Stimulated activated naive B cell treated with anti-CD40 and anti-IgM and Interleukin-4, amounts not matched to agents 10 μg/mL and 1 μg/mL and 100 μg/mL, for 72 hours (primary cell): ENCODE data around the gene JAG2.

ENCODE experiments used
- ATAC-seq, 2 donors: fragments of 150-1000 bp; cut with Tn5 transposase; replicated peaks; 2 replicates each; pipeline ENCODE4 v1.10.0; 2021; ENCODE audit warnings: moderate library complexity in 1 of 2
- DNase-seq: peaks from one replicate; pipeline ENCODE4 v3.0.0; 2021
- H3K27ac Mint-ChIP-seq: one replicate; pipeline ENCODE4 v1.8.0; 2022; ENCODE audit warnings: mild to moderate bottlenecking, mixed read lengths
- H3K27me3 Mint-ChIP-seq, 2 donors: one replicate each; pipeline ENCODE4 v1.8.0; 2022; ENCODE audit warnings: mixed read lengths in 2 of 2
- H3K36me3 Mint-ChIP-seq, 2 donors: one replicate each; pipeline ENCODE4 v1.8.0; 2022; ENCODE audit warnings: mixed read lengths in 2 of 2, mild to moderate bottlenecking in 1 of 2
- H3K4me1 Mint-ChIP-seq, 2 donors: one replicate each; pipeline ENCODE4 v1.8.0; 2022; ENCODE audit warnings: mixed read lengths in 2 of 2, mild to moderate bottlenecking in 1 of 2
- H3K4me3 Mint-ChIP-seq, 2 donors: one replicate each; pipeline ENCODE4 v1.8.0; 2022; ENCODE audit warnings: mild to moderate bottlenecking in 2 of 2, mixed read lengths in 2 of 2, moderate library complexity in 1 of 2
- H3K9me3 Mint-ChIP-seq, 2 donors: one replicate each; pipeline ENCODE4 v1.8.0; 2022; ENCODE audit warnings: mixed read lengths in 2 of 2, mild to moderate bottlenecking in 1 of 2

JAG2 gene

DNA sequence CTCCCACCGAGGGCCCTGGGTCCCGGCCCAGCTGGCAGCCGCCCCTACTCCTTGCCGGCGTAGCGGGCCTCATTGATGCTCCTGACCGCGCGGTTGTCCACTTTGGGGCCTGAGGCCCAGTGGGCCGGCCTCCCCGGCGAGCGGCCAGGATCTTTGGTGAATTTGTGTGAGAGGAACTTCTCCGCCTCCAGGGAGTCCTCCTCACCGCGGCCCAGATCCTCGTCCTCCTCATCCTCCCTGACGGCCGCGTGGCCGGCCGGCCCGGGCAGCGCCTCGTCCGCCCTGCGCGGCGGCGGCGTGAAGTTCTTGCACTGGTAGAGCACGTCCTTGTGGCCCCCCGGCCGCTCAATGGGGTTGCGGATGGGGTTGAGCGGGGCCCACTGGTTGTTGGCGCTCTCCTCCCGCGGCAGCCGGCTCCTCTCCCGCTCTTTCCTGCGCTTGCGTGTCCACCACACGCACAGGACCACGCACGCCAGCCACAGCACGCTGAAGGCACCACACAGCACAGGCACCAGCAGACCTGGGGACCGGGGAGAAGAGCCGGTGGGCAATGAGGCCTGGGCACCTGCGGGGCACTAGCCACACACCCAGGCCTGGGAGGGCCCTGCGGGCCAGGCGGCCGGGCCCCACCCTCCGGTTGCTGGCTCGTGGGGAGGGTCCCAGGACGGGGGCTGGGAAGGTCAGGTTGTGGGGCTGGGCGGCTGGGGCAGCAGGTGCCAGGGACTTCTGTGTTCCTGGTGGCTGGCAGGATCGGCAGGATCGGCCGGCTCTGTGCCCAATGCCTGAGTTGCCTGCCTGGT lies 25.7 kb downstream of the JAG2 start:
- Mint-ChIP-seq H3K27ac (no peak overlapping the region), H3K27me3 (no peaks in the 10 kb centered on the region), H3K4me1 (no peaks in the 10 kb centered on the region), H3K9me3 (peaks cover 4 to 13% of the 10 kb centered on the region in 2 donors), H3K4me3 (no peak overlapping the region), H3K36me3 (peaks cover 2 to 4% of the 10 kb centered on the region in 2 donors)
- DNase-seq (no peak), ATAC-seq (no peak)

- peaks cover 0 to 5% of the 10 kb centered on the region in 2 donors for H3K27me3 Mint-ChIP-seq
Observed at GRCh38 chr14:105141486-105142281, 26.9 kb downstream of the JAG2 start.

GRCh38 chr14:105141026-105141425 lies 27.6 kb downstream of the JAG2 start:
- H3K27ac Mint-ChIP-seq, result no peak overlapping the region
- no peaks in the 10 kb centered on the region for H3K4me1 Mint-ChIP-seq
- no peak overlapping the region for H3K4me3 Mint-ChIP-seq
- ATAC-seq, result no peak
- peaks cover 2 to 4% of the 10 kb centered on the region in 2 donors for H3K36me3 Mint-ChIP-seq
- peaks cover 4 to 13% of the 10 kb centered on the region in 2 donors for H3K9me3 Mint-ChIP-seq
- peaks cover 0 to 9% of the 10 kb centered on the region in 2 donors for H3K27me3 Mint-ChIP-seq
- no peak for DNase-seq

More at GRCh38 chr14:105141486-105142281, 26.9 kb downstream of the JAG2 start:
- Mint-ChIP-seq H3K4me3 (no peak overlapping the region), H3K36me3 (peaks cover 2 to 4% of the 10 kb centered on the region in 2 donors), H3K4me1 (no peaks in the 10 kb centered on the region), H3K27ac (no peak overlapping the region), H3K9me3 (peaks cover 4 to 13% of the 10 kb centered on the region in 2 donors)
- ATAC-seq (no peak), DNase-seq (no peak)

- Mint-ChIP-seq H3K36me3 (peaks cover 2 to 4% of the 10 kb centered on the region in 2 donors), H3K9me3 (peaks cover 4 to 13% of the 10 kb centered on the region in 2 donors), H3K27me3 (peaks cover 0 to 9% of the 10 kb centered on the region in 2 donors), H3K27ac (no peak overlapping the region), H3K4me3 (no peak overlapping the region), H3K4me1 (no peaks in the 10 kb centered on the region)
- no peak for ATAC-seq
- DNase-seq, result no peak
Observed at GRCh38 chr14:105140581-105140980, 28.0 kb downstream of the JAG2 start.

DNA sequence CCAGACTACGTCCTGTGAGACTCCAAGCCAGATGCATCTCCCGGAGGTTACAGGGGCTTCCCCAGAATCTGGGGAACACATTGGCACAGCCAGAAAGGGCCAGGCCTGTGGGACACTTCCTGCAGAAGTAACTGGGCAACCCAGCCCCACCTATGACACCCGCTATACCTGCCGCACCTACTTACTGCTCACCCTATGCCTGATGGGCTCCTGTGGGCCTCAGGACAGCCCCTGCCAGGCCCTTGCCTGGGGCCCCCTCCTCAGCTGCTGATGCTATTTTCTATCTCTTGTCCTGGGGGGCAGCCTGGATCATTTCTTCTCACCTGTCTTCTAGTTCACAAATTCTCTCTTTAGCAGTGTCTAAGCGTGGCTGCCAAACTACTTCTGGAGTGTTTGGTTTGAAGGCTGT lies 28.7 kb downstream of the JAG2 start:
- Mint-ChIP-seq H3K27ac (no peak overlapping the region), H3K27me3 (peaks cover 2 to 12% of the 10 kb centered on the region in 2 donors), H3K9me3 (peaks cover 4 to 13% of the 10 kb centered on the region in 2 donors), H3K4me3 (no peak overlapping the region), H3K4me1 (no peaks in the 10 kb centered on the region), H3K36me3 (peaks cover 2 to 4% of the 10 kb centered on the region in 2 donors)
- ATAC-seq, result no peak
- no peak for DNase-seq

DNA sequence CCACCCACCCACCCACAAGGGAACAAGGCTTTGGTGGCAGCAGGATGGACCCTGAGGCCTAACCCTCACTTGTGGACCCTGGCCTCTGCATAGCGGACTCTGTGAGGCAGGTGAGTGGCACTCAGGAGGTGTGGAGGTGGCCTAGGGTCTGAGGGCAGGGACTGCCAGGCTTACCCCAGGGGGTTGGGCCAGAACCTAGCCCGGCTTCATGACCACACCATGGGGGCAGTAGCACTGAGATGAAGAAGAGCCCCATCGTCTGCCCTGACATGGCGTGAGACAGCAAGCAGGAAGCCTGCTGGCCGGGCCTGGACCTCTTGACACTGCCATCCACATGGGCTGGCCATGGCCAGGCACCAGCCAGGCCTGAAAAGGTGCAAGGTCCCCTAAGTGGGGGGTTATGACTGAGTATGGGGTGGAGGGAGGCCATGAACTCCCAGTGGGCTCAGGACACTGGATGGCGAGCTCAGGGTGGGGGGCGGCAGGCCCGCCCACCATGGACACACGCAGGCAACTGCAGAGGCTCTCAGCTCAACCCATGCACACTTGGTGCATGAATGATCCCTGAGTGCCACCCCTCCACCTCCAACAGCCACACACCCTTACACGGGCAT lies 29.3 kb downstream of the JAG2 start:
- no peaks in the 10 kb centered on the region for H3K4me1 Mint-ChIP-seq
- H3K27ac Mint-ChIP-seq, result no peak overlapping the region
- H3K9me3 Mint-ChIP-seq, result peaks cover 4 to 15% of the 10 kb centered on the region in 2 donors
- peaks cover 2 to 4% of the 10 kb centered on the region in 2 donors for H3K36me3 Mint-ChIP-seq
- H3K4me3 Mint-ChIP-seq, result no peak overlapping the region
- peaks cover 7 to 17% of the 10 kb centered on the region in 2 donors for H3K27me3 Mint-ChIP-seq
- no peak for ATAC-seq
- DNase-seq, result no peak

DNA sequence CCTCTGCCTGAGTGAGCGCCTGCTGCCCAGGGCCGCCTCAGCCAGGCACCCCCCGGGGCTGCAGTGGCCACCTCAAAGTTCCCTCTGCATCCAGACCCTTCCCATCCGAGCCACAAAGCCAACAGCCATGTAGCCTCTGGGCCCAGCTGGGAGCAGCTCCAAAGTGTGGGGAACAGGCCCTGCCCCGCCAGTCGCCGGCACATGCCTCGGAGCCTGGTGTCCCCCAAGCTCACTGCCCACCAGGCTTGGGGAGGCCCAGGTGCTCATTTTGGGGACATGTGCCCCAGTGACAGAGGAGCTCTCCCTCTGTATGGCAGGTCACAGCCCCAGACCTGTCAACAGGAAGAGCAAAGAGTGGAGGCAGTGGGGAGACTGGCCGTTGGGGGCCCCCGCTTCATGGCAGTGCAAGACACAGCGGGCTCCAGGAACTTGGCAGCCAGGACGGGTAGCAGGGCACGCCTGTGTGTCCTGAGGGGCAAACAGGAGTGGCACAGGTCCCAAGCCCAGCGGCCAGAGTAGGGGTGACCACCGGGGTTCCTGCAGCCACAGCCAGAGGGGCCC lies 29.9 kb downstream of the JAG2 start:
- Mint-ChIP-seq H3K4me3 (no peak overlapping the region), H3K9me3 (peaks cover 4 to 15% of the 10 kb centered on the region in 2 donors), H3K27me3 (peaks cover 7 to 20% of the 10 kb centered on the region in 2 donors), H3K27ac (no peak overlapping the region), H3K36me3 (peaks cover 2 to 4% of the 10 kb centered on the region in 2 donors), H3K4me1 (no peaks in the 10 kb centered on the region)
- no peak for ATAC-seq
- no peak for DNase-seq

DNA sequence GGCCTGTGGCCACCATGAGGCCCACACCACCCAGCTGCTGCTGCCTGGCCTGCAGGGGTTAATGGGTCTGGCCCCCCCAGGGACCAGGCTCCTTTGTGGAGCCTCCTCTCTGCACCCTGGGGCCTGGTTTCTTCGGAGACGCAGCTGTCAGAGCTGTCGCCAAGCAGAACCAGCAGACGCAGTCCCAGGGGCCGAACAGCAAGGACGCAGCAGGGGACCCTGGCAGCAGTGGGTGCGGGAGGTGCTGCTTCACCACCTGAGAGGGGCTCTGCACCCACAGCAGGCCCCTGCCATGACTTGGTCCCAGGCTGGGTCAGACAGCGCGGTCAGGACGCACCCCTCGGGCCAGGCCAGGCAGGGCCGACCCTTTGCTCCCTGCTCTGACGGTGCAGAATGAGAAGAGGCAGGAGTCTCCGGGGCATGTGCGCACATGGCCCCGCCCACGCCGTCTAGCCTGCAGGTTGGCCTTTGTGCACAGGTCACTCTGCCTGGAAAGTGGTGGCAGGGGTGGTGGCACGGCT lies 30.5 kb downstream of the JAG2 start:
- H3K27ac Mint-ChIP-seq, result no peak overlapping the region
- ATAC-seq (no peak), DNase-seq (no peak)
- peaks cover 9 to 17% of the 10 kb centered on the region in 2 donors for H3K9me3 Mint-ChIP-seq
- H3K4me1 Mint-ChIP-seq, result no peaks in the 10 kb centered on the region
- H3K4me3 Mint-ChIP-seq, result no peak overlapping the region
- H3K27me3 Mint-ChIP-seq, result peaks cover 11 to 25% of the 10 kb centered on the region in 2 donors
- H3K36me3 Mint-ChIP-seq, result peaks cover 2 to 9% of the 10 kb centered on the region in 2 donors

GRCh38 chr14:105137481-105138020 lies 31.0 kb downstream of the JAG2 start:
- Mint-ChIP-seq H3K4me1 (no peaks in the 10 kb centered on the region), H3K36me3 (peaks cover 2 to 12% of the 10 kb centered on the region in 2 donors), H3K9me3 (peaks cover 13 to 20% of the 10 kb centered on the region in 2 donors), H3K4me3 (no peak overlapping the region), H3K27me3 (peaks cover 15 to 29% of the 10 kb centered on the region in 2 donors), H3K27ac (no peak overlapping the region)
- ATAC-seq (no peak), DNase-seq (no peak)

- peaks cover 13 to 20% of the 10 kb centered on the region in 2 donors for H3K9me3 Mint-ChIP-seq
- peaks cover 15 to 29% of the 10 kb centered on the region in 2 donors for H3K27me3 Mint-ChIP-seq
- H3K4me3 Mint-ChIP-seq, result no peak overlapping the region
- DNase-seq, result no peak
- H3K4me1 Mint-ChIP-seq, result no peaks in the 10 kb centered on the region
- no peak for ATAC-seq
- H3K27ac Mint-ChIP-seq, result no peak overlapping the region
- peaks cover 2 to 12% of the 10 kb centered on the region in 2 donors for H3K36me3 Mint-ChIP-seq
Observed at GRCh38 chr14:105136401-105137322, 31.9 kb downstream of the JAG2 start.

DNA sequence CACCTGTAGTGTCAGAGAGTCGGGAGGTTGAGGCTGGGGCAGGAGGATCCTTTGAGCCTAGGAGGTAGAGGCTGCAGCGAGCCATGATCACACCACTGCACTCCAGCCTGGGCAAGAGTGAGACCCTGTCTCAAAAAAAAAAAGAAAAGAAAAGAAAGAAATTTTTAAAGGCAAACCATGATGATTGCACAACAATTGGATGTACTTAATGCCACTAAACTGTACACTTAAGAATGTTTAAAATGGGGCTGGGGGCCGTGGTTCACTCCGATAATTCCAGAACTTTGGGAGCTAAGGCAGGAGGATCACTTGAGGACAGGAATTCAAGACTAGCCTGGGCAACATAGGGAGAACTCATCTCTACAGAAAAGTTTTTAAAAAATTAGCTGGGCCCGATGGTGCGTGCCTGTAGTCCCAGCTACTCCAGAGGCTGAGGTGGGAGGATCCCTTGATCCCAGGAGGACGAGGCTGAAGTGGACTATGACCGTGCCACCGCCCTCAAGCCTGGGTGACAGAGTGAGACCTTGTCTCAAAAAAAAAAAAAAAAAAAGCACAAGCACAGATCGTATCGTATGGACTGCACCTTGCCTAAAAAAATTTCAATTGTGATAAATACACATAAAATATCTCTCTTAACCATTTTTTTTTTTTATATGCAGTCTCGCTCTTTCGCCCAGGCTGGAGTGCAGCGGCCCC lies 32.7 kb downstream of the JAG2 start:
- Mint-ChIP-seq H3K9me3 (peaks cover 13 to 14% of the 10 kb centered on the region in 2 donors), H3K36me3 (peaks cover 0 to 12% of the 10 kb centered on the region in 2 donors), H3K4me3 (no peak overlapping the region), H3K4me1 (no peaks in the 10 kb centered on the region), H3K27me3 (peaks cover 15 to 29% of the 10 kb centered on the region in 2 donors), H3K27ac (peak overlapping the region; percentile 75)
- no peak for ATAC-seq
- DNase-seq, result no peak

- Mint-ChIP-seq H3K27ac (no peak overlapping the region), H3K4me1 (no peaks in the 10 kb centered on the region), H3K27me3 (peaks cover 15 to 39% of the 10 kb centered on the region in 2 donors), H3K4me3 (no peak overlapping the region), H3K36me3 (peaks cover 0 to 8% of the 10 kb centered on the region in 2 donors), H3K9me3 (peaks cover 7 to 8% of the 10 kb centered on the region in 2 donors)
- ATAC-seq (no peak), DNase-seq (no peak)
Observed at GRCh38 chr14:105132921-105133654, 35.5 kb downstream of the JAG2 start.
